ENCODE results near the gene GABRG2.

GRCh38 chr5:162139190-162139589 is 71.6 kb downstream of the GABRG2 start:
- TF ChIP-seq ARNT (IDR thresholded peaks at IDR 0.05) (no peak), SP1 (IDR thresholded peaks at IDR 0.05) (no peak), FOXA1 (IDR thresholded peaks at IDR 0.05) (no peak), CTBP1 (IDR thresholded peaks at IDR 0.05; ENCODE audit: borderline replicate concordance) (no peak), SUZ12 (IDR thresholded peaks at IDR 0.05) (no peak), BHLHE40 (IDR thresholded peaks at IDR 0.05; ENCODE audit: borderline replicate concordance) (no peak), FOXK2 (IDR thresholded peaks at IDR 0.05) (no peak), PKNOX1 (IDR thresholded peaks at IDR 0.05) (no peak), FOXM1 (IDR thresholded peaks at IDR 0.05; ENCODE audit: borderline replicate concordance) (no peak), ELF4 (IDR thresholded peaks at IDR 0.05) (no peak)
